HG02970 (cell line): ENCODE results near the gene SPNS1.
"Not testable (repeated sequence)": the region's sequence is repeated elsewhere in the genome, so short reads cannot be mapped to it uniquely, and the experiment has no call there.

Source experiments
- ATAC-seq: cut with Tn5 transposase; IDR thresholded peaks from one replicate; pipeline ENCODE4 v1.9.1; 2021; ENCODE audit warnings: mild to moderate bottlenecking, moderate library complexity, moderate number of reproducible peaks; ENCODE audit not compliant: unreplicated experiment, low FRiP score

The SPNS1 gene

DNA sequence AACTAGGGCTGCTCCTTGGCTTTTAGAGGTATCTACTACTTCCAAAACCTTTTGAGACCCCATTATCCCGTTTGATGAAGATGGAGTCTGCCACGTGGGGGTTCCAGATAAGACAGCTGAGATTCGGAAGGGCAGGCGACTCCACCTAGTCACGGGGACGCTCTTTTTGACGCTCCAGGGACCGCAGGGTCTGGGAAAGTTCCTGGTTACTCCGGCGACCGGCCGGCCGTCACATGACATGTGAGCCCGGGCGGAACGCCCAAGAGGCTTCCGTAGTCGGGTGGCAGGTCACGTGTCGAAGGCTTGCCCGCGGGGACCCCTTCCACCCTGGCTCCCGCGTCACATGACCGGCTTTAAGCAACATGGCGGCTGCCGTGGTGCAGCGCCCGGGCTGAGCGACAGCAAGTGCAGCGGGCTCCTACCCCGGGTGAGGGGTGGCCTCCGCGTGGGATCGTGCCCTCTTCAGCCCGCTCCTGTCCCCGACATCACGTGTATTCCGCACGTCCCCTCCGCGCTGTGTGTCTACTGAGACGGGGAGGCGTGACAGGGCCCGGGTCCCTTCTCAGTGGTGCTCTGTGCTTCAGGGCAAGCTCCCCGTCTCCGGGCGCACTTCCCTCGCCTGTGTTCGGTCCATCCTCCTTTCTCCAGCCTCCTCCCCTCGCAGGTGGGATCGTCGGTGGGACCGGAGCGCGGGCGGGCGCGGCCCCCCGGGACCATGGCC is at the start of gene SPNS1:
Gene SPNS1 (plus strand): TSS at position 342 of the 721 bp plus-strand sequence. CDS start 374 bp downstream, at position 716.
- ATAC-seq, result peak; percentile 96

- ATAC-seq, result peak; percentile 39
Measured at GRCh38 chr16:28925386-28926228, 49.0 kb upstream of the SPNS1 start.

DNA sequence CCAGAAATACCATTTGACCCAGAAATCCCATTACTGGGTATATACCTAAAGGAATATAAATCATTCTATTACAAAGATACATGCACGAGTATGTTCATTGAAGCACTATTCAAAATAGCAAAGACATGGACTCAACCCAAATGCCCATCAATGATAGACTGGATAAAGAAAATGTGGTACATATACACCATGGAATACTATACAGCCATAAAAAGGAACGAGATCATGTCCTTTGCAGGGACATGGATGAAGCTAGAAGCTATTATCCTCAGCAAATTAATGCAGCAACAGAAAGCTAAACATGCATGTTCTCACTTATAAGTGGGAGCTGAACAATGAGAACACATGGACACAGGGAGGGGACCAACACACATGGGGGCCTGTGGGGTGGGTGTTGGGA is 48.3 kb upstream of the SPNS1 start:
- ATAC-seq, result not testable (repeated sequence)

DNA sequence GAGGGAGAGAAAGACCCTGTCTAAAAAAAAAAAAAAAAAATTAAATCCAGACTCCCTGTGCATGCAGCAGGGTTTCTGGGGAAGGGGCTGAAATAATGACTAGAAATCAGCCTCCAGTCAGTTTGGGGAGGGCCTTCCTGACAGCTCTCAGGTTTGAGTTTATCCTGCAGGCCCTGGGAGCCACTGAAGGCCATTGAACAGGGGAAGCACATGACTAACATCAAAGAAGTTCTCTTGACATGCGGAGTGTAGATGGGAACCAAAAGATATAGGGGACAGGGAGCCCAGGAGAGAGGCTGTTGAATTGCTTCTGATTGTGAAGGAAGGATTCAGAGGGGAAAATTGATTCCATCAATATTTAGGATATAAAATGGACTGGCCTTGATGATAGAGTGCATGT is 46.8 kb upstream of the SPNS1 start:
- no peak for ATAC-seq

DNA sequence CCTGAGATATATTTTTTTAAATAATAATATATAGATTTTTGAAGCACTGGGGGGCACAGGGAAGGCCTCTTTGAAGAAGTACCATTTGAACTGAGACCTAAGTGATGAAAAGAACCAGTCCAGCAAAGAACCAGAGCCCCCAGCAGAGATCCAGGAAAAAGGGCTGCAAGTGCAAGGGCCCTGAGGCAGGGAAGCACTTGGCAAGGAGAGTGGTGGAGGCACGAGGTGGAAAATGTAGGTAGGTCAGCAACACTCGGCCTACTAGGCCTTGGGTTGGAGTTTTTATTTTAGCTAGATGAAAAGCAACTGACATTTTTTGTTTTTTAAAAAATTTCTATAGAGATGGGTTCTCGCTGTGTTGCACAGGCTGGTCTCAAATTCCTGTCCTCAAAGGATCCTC is 44.4 kb upstream of the SPNS1 start:
- no peak for ATAC-seq

GRCh38 chr16:28930652-28931051 is 43.9 kb upstream of the SPNS1 start:
- ATAC-seq, result no peak

GRCh38 chr16:28931801-28932225 is 42.8 kb upstream of the SPNS1 start, which contains the start of gene CD19:
Gene CD19 (plus strand): TSS chr16:28931971. CDS start chr16:28932001, 30 bp downstream.
- no peak for ATAC-seq

DNA sequence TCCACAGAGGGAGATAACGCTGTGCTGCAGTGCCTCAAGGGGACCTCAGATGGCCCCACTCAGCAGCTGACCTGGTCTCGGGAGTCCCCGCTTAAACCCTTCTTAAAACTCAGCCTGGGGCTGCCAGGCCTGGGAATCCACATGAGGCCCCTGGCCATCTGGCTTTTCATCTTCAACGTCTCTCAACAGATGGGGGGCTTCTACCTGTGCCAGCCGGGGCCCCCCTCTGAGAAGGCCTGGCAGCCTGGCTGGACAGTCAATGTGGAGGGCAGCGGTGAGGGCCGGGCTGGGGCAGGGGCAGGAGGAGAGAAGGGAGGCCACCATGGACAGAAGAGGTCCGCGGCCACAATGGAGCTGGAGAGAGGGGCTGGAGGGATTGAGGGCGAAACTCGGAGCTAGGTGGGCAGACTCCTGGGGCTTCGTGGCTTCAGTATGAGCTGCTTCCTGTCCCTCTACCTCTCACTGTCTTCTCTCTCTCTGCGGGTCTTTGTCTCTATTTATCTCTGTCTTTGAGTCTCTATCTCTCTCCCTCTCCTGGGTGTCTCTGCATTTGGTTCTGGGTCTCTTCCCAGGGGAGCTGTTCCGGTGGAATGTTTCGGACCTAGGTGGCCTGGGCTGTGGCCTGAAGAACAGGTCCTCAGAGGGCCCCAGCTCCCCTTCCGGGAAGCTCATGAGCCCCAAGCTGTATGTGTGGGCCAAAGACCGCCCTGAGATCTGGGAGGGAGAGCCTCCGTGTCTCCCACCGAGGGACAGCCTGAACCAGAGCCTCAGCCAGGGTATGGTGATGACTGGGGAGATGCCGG is 42.0 kb upstream of the SPNS1 start:
- no peak for ATAC-seq

DNA sequence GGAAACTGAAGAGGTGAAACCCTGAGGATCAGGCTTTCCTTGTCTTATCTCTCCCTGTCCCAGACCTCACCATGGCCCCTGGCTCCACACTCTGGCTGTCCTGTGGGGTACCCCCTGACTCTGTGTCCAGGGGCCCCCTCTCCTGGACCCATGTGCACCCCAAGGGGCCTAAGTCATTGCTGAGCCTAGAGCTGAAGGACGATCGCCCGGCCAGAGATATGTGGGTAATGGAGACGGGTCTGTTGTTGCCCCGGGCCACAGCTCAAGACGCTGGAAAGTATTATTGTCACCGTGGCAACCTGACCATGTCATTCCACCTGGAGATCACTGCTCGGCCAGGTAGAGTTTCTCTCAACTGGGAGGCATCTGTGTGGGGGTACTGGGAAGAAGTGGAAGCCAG is 41.4 kb upstream of the SPNS1 start:
- ATAC-seq, result no peak

- no peak for ATAC-seq
Measured at GRCh38 chr16:28935346-28935745, 39.2 kb upstream of the SPNS1 start.

- ATAC-seq, result no peak
Measured at GRCh38 chr16:28935924-28936783, 38.4 kb upstream of the SPNS1 start.

- ATAC-seq, result no peak
Measured at GRCh38 chr16:28936784-28937155, 37.8 kb upstream of the SPNS1 start.

DNA sequence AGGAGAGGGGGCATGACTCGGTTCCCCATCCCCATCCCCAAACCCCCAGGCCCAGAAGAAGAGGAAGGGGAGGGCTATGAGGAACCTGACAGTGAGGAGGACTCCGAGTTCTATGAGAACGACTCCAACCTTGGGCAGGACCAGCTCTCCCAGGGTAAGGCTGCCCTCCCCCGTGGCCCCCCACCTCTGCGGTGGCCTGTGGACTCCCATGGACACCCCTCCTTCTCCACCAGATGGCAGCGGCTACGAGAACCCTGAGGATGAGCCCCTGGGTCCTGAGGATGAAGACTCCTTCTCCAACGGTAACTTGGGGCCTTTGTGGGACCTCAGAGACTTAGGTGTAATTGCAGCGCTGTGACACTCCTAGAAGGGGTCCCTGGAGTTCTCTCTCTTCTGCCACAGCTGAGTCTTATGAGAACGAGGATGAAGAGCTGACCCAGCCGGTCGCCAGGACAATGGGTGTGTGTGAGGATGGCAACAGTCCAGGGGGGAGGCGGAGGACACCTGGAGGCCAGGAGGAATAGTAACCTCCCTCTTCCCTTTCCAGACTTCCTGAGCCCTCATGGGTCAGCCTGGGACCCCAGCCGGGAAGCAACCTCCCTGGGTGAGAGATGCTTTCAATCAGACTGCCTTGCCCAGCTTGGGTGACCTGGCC is 37.2 kb upstream of the SPNS1 start:
- no peak for ATAC-seq

GRCh38 chr16:28938721-28939120 is 35.9 kb upstream of the SPNS1 start:
- no peak for ATAC-seq

DNA sequence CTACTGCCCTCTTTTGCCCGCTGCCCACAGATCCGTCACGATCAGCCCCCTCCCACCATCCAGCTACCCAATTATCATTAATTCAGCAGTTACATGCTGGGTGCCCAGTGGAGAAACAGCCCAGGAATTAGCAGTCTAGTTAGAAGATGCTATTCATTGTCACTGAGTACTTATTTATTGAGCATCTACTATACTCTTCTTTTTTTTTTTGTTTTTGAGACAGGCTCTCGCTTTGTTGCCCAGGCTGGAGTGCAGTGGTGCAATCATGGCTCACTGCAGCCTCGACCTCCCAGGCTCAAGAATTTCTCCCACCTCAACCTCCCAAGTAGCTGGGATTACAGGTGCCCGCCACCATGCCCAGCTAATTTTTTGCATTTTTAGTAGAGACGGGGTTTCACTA is 34.8 kb upstream of the SPNS1 start:
- not testable (repeated sequence) for ATAC-seq

GRCh38 chr16:28943281-28943680 is 31.3 kb upstream of the SPNS1 start:
- ATAC-seq, result no peak

- no peak for ATAC-seq
Measured at GRCh38 chr16:28946681-28947080, 27.9 kb upstream of the SPNS1 start.

- peak; percentile 95 for ATAC-seq
Measured at GRCh38 chr16:28950648-28951409, 23.7 kb upstream of the SPNS1 start, which contains the start of gene NFATC2IP. Gene NFATC2IP (plus strand): TSS chr16:28950937. CDS start chr16:28951012, 75 bp downstream.
